Esophagus muscularis mucosa (tissue), 3 donors: ENCODE measurements around the gene GPR17.

Experiments used
- POLR2A ChIP-seq: fragments of 450-650 bp; IDR thresholded peaks from one replicate; pipeline ENCODE4 v1.6.1; 2017; ENCODE audit warnings: antibody characterized with exemption, moderate library complexity, mild to moderate bottlenecking, low read depth
- POLR2AphosphoS5 ChIP-seq, 2 donors: sonication (generic); formaldehyde crosslinking; IDR thresholded peaks; one replicate each; pipeline ENCODE4 v1.6.1; 2017; ENCODE audit warnings: antibody characterized with exemption in 2 of 2
- TF ChIP-seq, protein P1 (sequence below), 3 experiments: fragments of 200-600 bp in 2 of 3; fragments of 450-650 bp in 1 of 3; sonication (generic) in 2 of 3; IDR thresholded peaks; one replicate each; pipeline ENCODE4 v1.5.1; 2017 to 2019; ENCODE audit warnings: antibody characterized with exemption in 3 of 3, mild to moderate bottlenecking in 2 of 3, moderate library complexity in 1 of 3

DNA sequence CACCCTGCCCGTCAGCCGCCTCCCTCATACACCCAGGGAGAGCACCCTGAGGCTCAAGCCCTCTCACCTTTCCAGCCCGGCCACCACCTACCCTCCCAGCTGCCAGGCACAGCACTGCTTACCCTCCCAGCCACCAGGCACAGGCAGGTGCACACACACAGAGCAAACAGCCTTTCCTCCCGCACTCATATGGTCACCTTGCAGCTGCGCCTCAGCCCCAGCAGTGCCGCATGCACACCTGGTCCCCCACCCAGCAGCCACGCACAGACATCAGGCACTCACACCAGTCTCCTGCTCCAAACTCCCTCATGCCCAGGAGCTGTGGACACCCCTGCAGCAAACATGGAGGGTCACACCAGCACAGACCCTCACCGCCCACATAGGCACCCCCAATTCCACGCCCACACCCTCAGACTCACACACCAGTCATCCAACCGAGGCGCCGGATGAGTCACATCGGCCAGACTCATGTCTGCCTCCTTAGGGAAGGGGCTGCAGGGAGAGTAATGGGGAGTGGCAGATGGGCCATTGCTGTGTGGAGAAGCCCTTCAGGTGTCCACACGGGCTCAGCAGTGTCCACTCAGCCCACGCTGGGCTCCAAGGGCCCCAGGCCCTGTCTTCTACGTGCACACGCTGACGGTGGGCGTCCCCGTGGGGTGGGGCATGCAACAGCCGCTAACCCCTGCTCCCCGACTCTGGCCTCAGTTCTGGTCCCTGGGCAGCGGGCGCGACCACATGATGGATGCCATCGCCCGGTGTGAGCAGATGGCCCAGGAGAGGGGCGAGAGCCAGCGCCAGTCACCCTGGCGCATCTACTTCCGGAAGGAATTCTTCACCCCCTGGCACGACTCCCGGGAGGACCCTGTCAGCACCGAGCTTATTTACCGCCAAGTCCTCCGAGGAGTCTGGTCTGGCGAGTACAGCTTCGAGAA lies 22.3 kb upstream of the GPR17 start:
- TF ChIP-seq, protein P1, sequence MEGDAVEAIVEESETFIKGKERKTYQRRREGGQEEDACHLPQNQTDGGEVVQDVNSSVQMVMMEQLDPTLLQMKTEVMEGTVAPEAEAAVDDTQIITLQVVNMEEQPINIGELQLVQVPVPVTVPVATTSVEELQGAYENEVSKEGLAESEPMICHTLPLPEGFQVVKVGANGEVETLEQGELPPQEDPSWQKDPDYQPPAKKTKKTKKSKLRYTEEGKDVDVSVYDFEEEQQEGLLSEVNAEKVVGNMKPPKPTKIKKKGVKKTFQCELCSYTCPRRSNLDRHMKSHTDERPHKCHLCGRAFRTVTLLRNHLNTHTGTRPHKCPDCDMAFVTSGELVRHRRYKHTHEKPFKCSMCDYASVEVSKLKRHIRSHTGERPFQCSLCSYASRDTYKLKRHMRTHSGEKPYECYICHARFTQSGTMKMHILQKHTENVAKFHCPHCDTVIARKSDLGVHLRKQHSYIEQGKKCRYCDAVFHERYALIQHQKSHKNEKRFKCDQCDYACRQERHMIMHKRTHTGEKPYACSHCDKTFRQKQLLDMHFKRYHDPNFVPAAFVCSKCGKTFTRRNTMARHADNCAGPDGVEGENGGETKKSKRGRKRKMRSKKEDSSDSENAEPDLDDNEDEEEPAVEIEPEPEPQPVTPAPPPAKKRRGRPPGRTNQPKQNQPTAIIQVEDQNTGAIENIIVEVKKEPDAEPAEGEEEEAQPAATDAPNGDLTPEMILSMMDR (IDR thresholded peaks at IDR 0.05): no peak
- no peak for TF ChIP-seq POLR2A
- TF ChIP-seq POLR2AphosphoS5 (IDR thresholded peaks at IDR 0.05): no peak
